SK-N-SH (cell line): Measurements from ENCODE around the gene DNAJC17. TPM values are rescaled to one million over a fixed set of nuclear protein-coding genes. Genes with fewer than 3 reads are reported as not detected.

Experiments used
- CHD2 ChIP-seq: fragments of 150-350 bp; IDR thresholded peaks from 2 replicates; pipeline ENCODE4 v1.6.1; 2018; ENCODE audit warnings: low read length; ENCODE audit not compliant: partially characterized antibody
- CTCF ChIP-seq: fragments of 200-600 bp; sonication (generic); IDR thresholded peaks from 2 replicates; pipeline ENCODE4 v1.6.1; 2017; ENCODE audit warnings: antibody characterized with exemption, mild to moderate bottlenecking, moderate library complexity
- EP300 ChIP-seq, 2 experiments: IDR thresholded peaks; 2 replicates each; pipeline versions ENCODE4 v1.4.0 to v1.6.1; 2012; ENCODE audit warnings: borderline replicate concordance in 1 of 2, low read depth in 1 of 2, low read length in 1 of 2
- EZH2phosphoT487 ChIP-seq: fragments of 200-600 bp; sonication (generic); IDR thresholded peaks from 2 replicates; pipeline ENCODE4 v1.6.1; 2017; ENCODE audit warnings: low read depth, mixed run types, mild to moderate bottlenecking, antibody characterized with exemption, moderate library complexity, borderline replicate concordance
- GATA2 ChIP-seq: sonication (generic); formaldehyde crosslinking; IDR thresholded peaks from 2 replicates; pipeline ENCODE4 v1.5.0; 2020; ENCODE audit warnings: mild to moderate bottlenecking, missing genetic modification reagents
- JUND ChIP-seq: IDR thresholded peaks from 2 replicates; pipeline ENCODE4 v1.4.0; 2012
- MAX ChIP-seq: IDR thresholded peaks from 2 replicates; pipeline ENCODE4 v1.4.0; 2012; ENCODE audit warnings: low read depth
- MXI1 ChIP-seq: IDR thresholded peaks from 2 replicates; pipeline ENCODE4 v1.6.1; 2012; ENCODE audit warnings: mild to moderate bottlenecking, low read depth, low read length, improper control_type of control experiment
- NFIC ChIP-seq: IDR thresholded peaks from 2 replicates; pipeline ENCODE4 v1.4.0; 2012; ENCODE audit warnings: borderline replicate concordance
- POLR2AphosphoS5 ChIP-seq: IDR thresholded peaks from 2 replicates; pipeline ENCODE4 v1.6.1; 2012; ENCODE audit warnings: low read depth, low read length
- RAD21 ChIP-seq: IDR thresholded peaks from 2 replicates; pipeline ENCODE4 v1.6.1; 2012; ENCODE audit warnings: mild to moderate bottlenecking, low read length
- RCOR1 ChIP-seq: fragments of 150-350 bp; IDR thresholded peaks from 2 replicates; pipeline ENCODE4 v1.6.1; 2017; ENCODE audit warnings: antibody characterized with exemption, low read length
- REST ChIP-seq: IDR thresholded peaks from 2 replicates; pipeline ENCODE4 v1.6.1; 2012; ENCODE audit warnings: mild to moderate bottlenecking, low read depth, low read length, moderate library complexity
- RFX5 ChIP-seq: IDR thresholded peaks from 2 replicates; pipeline ENCODE4 v1.6.1; 2012; ENCODE audit warnings: mild to moderate bottlenecking, improper control_type of control experiment, low read length
- SIN3A ChIP-seq: IDR thresholded peaks from 2 replicates; pipeline ENCODE4 v1.6.1; 2012; ENCODE audit warnings: low read depth, mild to moderate bottlenecking, low read length, moderate library complexity, borderline replicate concordance
- SMC3 ChIP-seq: IDR thresholded peaks from 2 replicates; pipeline ENCODE4 v1.6.1; 2012; ENCODE audit warnings: low read depth, low read length, improper control_type of control experiment
- USF1 ChIP-seq: IDR thresholded peaks from 2 replicates; pipeline ENCODE4 v1.4.0; 2012; ENCODE audit warnings: low read depth, borderline replicate concordance
- USF2 ChIP-seq: fragments of 150-350 bp; IDR thresholded peaks from 2 replicates; pipeline ENCODE4 v1.6.1; 2017; ENCODE audit warnings: antibody characterized with exemption, low read length, low read depth, borderline replicate concordance
- ZBTB33 ChIP-seq: IDR thresholded peaks from 2 replicates; pipeline ENCODE4 v1.4.0; 2012; ENCODE audit warnings: low read depth, borderline replicate concordance
- polyA plus RNA-seq, 3 experiments: library from polyadenylated mRNA; depleted of rRNA; stranded (reverse); fragments of >200 nt; gene quantifications; 2 replicates each; pipeline ENCODE4 v1.2.3, GENCODE V29; 2012

Gene DNAJC17
- polyA plus RNA-seq, 1 of the 3 experiments (the other 2 are of a cell fraction), result 61.6 TPM

GRCh38 chr15:40756938-40757337, 50.3 kb downstream of the DNAJC17 start (continued):
- TF ChIP-seq CTCF (no peak), JUND (no peak), SIN3A (peak; percentile 70; the same call in 1 of the 2 replicates), REST (no peak), MXI1 (peak; percentile 97), RFX5 (no peak; the same call in 1 of the 2 replicates), USF2 (no peak; the same call in 1 of the 2 replicates), NFIC (no peak), SMC3 (peak; percentile 15; the same call in 1 of the 2 replicates), MAX (peak; percentile 57), RAD21 (no peak; the same call in 1 of the 2 replicates), EP300 (IDR thresholded peaks at IDR 0.05; ENCODE audit: borderline replicate concordance in 1 of 2, low read depth in 1 of 2, low read length in 1 of 2) (peak in 1 of 2 experiments; percentile 95; a peak in 2 of 4 replicates), RCOR1 (peak; percentile 100), ZBTB33 (no peak), GATA2 (CRISPR knock-in tag) (peak; percentile 99), USF1 (peak; percentile 49; the same call in 1 of the 2 replicates), EZH2phosphoT487 (no peak), CHD2 (peak; percentile 96), POLR2AphosphoS5 (0 out of 2 replicates have a peak, but pooled peaks have one; percentile 30)
